ENCODE measurements around the gene SYNPO2.

Gene SYNPO2

DNA sequence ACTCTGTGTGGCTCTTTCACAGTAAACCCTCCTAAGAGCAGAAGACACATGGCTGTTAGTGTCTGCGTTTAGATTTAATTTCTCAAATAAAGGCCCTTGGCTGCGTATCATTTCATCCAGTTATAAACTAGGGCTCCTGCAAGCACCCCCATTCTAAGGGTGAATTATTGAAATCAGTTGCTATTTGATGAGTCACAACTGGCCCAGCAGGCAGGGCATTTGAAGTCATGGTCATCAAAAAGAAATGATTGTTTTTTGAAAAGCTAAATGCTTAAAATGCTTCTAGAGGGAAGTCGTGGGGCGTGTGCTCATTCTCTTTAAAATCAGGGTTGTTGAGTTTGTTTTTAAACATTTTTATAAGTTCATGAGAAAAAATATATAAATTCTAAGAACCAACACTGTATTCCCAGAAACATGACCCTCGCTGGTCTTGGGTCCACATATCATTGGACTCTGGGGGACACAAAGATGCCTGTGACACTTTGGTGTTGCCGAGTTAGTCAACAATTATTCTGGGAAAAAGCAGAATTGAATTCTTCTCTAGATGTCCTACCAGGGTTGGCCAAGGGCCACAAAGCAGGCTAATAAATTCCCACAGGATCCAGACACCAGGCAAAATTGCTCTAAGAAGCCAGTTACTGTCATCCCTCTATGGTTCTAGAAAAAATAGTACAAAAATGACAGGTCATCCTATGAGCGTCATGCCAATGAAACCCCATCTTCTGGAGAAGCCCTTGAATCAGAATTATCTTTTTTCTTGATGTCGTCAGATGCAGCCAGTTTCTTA is 147.5 kb downstream of the SYNPO2 start:
- TF ChIP-seq TAF1 (IDR thresholded peaks at IDR 0.05; ENCODE audit: borderline replicate concordance, insufficient read depth, low read length): no peak
- TF ChIP-seq POLR2AphosphoS5 (IDR thresholded peaks at IDR 0.05; ENCODE audit: low read depth, low read length): no peak
- no peak for TF ChIP-seq FOXP2 (optimal IDR thresholded peaks at IDR 0.05; ENCODE audit: borderline replicate concordance, extremely low read depth, extremely low read length, insufficient read depth)
- TF ChIP-seq SIN3A (IDR thresholded peaks at IDR 0.05; ENCODE audit: borderline replicate concordance, insufficient read depth, low read length): no peak
- no peak for TF ChIP-seq REST (IDR thresholded peaks at IDR 0.05; ENCODE audit: insufficient read depth in 1 of 2, low read depth in 2 of 2, low read length in 2 of 2)

- TF ChIP-seq FOXP2 (optimal IDR thresholded peaks at IDR 0.05; ENCODE audit: borderline replicate concordance, extremely low read depth, extremely low read length, insufficient read depth): no peak
- no peak for TF ChIP-seq TAF1 (IDR thresholded peaks at IDR 0.05; ENCODE audit: borderline replicate concordance, insufficient read depth, low read length)
- TF ChIP-seq POLR2AphosphoS5 (IDR thresholded peaks at IDR 0.05; ENCODE audit: low read depth, low read length): no peak
- no peak for TF ChIP-seq SIN3A (IDR thresholded peaks at IDR 0.05; ENCODE audit: borderline replicate concordance, insufficient read depth, low read length)
Measured at GRCh38 chr4:119037709-119038108, 149.1 kb downstream of the SYNPO2 start.

DNA sequence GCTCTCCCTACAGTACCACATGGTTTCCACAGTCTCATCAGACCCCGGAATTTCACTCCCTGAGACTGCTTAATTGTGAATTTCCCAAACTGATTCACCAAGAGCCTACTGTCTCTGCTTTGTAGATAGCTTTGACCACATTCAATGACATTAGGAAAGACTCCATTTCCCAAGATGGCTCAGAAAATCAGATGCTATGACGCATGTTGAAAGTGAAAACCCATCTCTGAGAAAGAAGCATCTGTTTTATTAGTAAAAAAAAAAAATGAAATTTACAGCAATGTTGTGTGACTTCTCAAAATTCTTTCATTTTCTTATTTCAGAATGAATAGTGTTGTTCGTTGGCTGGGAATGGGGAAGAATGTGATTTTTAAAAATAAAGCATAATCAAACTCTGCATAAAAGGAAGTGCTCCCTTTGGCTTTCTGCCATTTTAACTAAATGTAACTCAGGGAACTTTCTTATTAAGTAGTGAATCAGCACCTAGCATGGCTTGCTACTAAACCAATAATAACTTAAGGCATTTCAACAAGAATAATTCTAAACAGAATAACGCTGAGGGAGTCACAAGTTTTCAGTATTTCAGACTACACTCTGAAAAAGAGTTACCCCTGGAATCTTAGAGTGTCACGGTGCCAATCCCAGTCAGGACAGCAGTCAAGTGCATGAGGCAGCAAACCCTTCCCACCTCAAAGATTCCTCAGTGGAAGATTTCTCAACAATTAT is 149.6 kb downstream of the SYNPO2 start:
- TF ChIP-seq SIN3A (IDR thresholded peaks at IDR 0.05; ENCODE audit: borderline replicate concordance, insufficient read depth, low read length): no peak
- TF ChIP-seq REST (IDR thresholded peaks at IDR 0.05; ENCODE audit: insufficient read depth in 1 of 2, low read depth in 2 of 2, low read length in 2 of 2): no peak
- TF ChIP-seq POLR2AphosphoS5 (IDR thresholded peaks at IDR 0.05; ENCODE audit: low read depth, low read length): no peak
- no peak for TF ChIP-seq FOXP2 (optimal IDR thresholded peaks at IDR 0.05; ENCODE audit: borderline replicate concordance, extremely low read depth, extremely low read length, insufficient read depth)
- TF ChIP-seq TAF1 (IDR thresholded peaks at IDR 0.05; ENCODE audit: borderline replicate concordance, insufficient read depth, low read length): no peak

DNA sequence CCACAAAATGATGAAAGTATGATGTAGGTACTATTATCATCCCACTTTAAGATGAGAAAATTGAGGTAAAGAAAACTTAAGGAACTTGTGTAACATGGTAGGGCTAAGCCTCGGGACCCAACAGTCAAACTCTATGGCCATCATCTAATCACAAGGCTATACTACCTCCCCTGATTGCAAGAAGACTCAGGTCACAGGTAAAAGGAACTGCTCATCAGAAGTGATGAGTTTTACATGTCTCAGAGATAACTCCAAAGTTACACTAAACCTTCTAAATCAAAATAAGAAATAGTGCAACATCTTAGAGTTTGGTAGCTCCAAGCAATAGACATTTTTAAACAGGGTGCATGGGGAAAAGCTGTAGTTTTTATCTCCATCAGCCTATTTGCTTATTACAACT is 150.5 kb downstream of the SYNPO2 start:
- TF ChIP-seq REST (IDR thresholded peaks at IDR 0.05; ENCODE audit: insufficient read depth in 1 of 2, low read depth in 2 of 2, low read length in 2 of 2): no peak
- TF ChIP-seq SIN3A (IDR thresholded peaks at IDR 0.05; ENCODE audit: borderline replicate concordance, insufficient read depth, low read length): no peak
- TF ChIP-seq POLR2AphosphoS5 (IDR thresholded peaks at IDR 0.05; ENCODE audit: low read depth, low read length): no peak

- TF ChIP-seq REST (IDR thresholded peaks at IDR 0.05; ENCODE audit: insufficient read depth in 1 of 2, low read depth in 2 of 2, low read length in 2 of 2): no peak
- no peak for TF ChIP-seq POLR2AphosphoS5 (IDR thresholded peaks at IDR 0.05; ENCODE audit: low read depth, low read length)
- no peak for TF ChIP-seq SIN3A (IDR thresholded peaks at IDR 0.05; ENCODE audit: borderline replicate concordance, insufficient read depth, low read length)
- TF ChIP-seq TAF1 (IDR thresholded peaks at IDR 0.05; ENCODE audit: borderline replicate concordance, insufficient read depth, low read length): no peak
- no peak for TF ChIP-seq FOXP2 (optimal IDR thresholded peaks at IDR 0.05; ENCODE audit: borderline replicate concordance, extremely low read depth, extremely low read length, insufficient read depth)
Measured at GRCh38 chr4:119039779-119040178, 151.1 kb downstream of the SYNPO2 start.
